Peyer's patch (tissue), 4 donors: ENCODE results near the gene SH3D21.

Experiments
- POLR2A ChIP-seq, 2 donors: fragments of 450-650 bp; IDR thresholded peaks; one replicate each; pipeline ENCODE4 v1.5.1; 2017; ENCODE audit warnings: antibody characterized with exemption in 2 of 2, mild to moderate bottlenecking in 2 of 2, moderate library complexity in 2 of 2
- TF ChIP-seq, protein P1 (sequence below), 6 experiments: fragments of 450-650 bp in 4 of 6; fragments of 200-600 bp in 2 of 6; sonication (generic) in 1 of 6; IDR thresholded peaks; one replicate each; pipeline ENCODE4 v1.5.1; 2017 to 2019; ENCODE audit warnings: antibody characterized with exemption in 6 of 6, mild to moderate bottlenecking in 3 of 6, moderate library complexity in 1 of 6

DNA sequence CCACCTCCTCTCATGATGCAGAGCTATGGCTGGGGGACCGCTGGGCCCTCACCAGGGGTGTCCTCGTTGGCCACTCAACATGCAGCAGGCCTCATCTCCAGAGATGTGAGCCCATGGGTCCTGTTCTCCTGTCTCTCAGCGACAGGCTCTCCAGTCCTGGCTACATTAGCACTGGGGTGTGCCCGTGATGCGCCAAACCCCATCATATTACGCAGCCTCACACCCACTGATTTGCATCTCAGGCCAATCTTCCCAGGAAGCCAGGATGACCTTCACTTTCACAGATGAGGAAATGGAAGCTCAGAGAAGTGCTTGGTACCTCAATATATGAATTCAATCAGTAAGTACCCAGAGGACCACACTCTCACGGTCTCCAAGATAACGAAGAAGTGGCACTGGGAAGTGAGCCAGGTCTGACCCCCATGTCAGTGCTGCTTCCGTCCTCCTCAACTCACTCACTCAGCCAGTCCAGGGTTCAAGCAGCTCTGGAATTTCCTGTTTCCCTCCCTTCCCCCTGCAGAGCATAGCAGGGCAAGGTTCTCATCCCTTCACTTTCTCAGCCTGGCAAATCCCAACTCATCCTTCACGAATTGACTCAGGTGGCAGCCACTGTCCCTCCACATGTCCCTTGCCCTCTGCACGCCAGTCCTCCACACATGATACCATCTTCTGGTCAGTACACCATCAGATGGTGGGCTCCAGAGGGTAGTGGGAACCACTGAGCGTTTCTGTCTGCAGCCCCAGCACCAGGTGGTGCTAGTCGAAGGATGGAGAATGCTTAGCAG is 46.1 kb downstream of the SH3D21 start:
- TF ChIP-seq, protein P1, sequence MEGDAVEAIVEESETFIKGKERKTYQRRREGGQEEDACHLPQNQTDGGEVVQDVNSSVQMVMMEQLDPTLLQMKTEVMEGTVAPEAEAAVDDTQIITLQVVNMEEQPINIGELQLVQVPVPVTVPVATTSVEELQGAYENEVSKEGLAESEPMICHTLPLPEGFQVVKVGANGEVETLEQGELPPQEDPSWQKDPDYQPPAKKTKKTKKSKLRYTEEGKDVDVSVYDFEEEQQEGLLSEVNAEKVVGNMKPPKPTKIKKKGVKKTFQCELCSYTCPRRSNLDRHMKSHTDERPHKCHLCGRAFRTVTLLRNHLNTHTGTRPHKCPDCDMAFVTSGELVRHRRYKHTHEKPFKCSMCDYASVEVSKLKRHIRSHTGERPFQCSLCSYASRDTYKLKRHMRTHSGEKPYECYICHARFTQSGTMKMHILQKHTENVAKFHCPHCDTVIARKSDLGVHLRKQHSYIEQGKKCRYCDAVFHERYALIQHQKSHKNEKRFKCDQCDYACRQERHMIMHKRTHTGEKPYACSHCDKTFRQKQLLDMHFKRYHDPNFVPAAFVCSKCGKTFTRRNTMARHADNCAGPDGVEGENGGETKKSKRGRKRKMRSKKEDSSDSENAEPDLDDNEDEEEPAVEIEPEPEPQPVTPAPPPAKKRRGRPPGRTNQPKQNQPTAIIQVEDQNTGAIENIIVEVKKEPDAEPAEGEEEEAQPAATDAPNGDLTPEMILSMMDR (IDR thresholded peaks at IDR 0.05) = no peak
- TF ChIP-seq POLR2A (IDR thresholded peaks at IDR 0.05) = no peak
